Neural cell (in vitro differentiated cells): ENCODE results near the gene ARRB1. TPM values are rescaled to one million over a fixed set of nuclear protein-coding genes. Genes with fewer than 3 reads are reported as not detected.

Source experiments
- H2AFZ ChIP-seq: fragments of 200-600, 300-800 bp; sonication (generic), shearing (Covaris generic); 2 replicates; pipeline ENCODE4 v1.6.0; 2014; ENCODE audit warnings: low read depth, mild to moderate bottlenecking, antibody characterized with exemption, low read length, moderate library complexity
- H3F3A ChIP-seq: fragments of 200-600 bp; shearing (Covaris generic); 2 replicates; pipeline ENCODE4 v1.6.1; 2016; ENCODE audit warnings: mild to moderate bottlenecking, moderate library complexity, mixed read lengths, antibody characterized with exemption, low read length; ENCODE audit not compliant: insufficient read depth, poor library complexity, severe bottlenecking
- H3K27ac ChIP-seq: fragments of 200-600, 300-800 bp; sonication (generic), shearing (Covaris generic); 2 replicates; pipeline ENCODE4 v1.5.1; 2014; ENCODE audit warnings: mild to moderate bottlenecking, low read length, moderate library complexity
- H3K27me3 ChIP-seq: fragments of 300-800, 200-600 bp; sonication (generic), shearing (Covaris generic); 2 replicates; pipeline ENCODE4 v1.6.0; 2014; ENCODE audit warnings: mild to moderate bottlenecking, low read depth, low read length, moderate library complexity; ENCODE audit not compliant: insufficient read depth
- H3K36me3 ChIP-seq: fragments of 300-800, 200-600 bp; sonication (generic), shearing (Covaris generic); 2 replicates; pipeline ENCODE4 v1.5.1; 2014; ENCODE audit warnings: mild to moderate bottlenecking, antibody characterized with exemption, low read length, moderate library complexity; ENCODE audit not compliant: insufficient read depth
- H3K4me2 ChIP-seq: fragments of 300-800, 200-600 bp; sonication (generic), shearing (Covaris generic); 2 replicates; pipeline ENCODE4 v1.6.0; 2014; ENCODE audit warnings: mild to moderate bottlenecking, low read length
- H3K4me3 ChIP-seq: fragments of 300-800, 200-600 bp; sonication (generic), shearing (Covaris generic); 2 replicates; pipeline ENCODE4 v1.5.1; 2014; ENCODE audit warnings: mild to moderate bottlenecking, low read length, moderate library complexity
- H3K79me2 ChIP-seq: fragments of 200-600 bp; shearing (Covaris generic); replicated peaks from 2 replicates; pipeline ENCODE4 v1.6.0; 2014; ENCODE audit warnings: mild to moderate bottlenecking, low read length, moderate library complexity; ENCODE audit not compliant: insufficient read depth
- H3K9ac ChIP-seq: fragments of 300-800, 200-600 bp; sonication (generic), shearing (Covaris generic); 2 replicates; pipeline ENCODE4 v1.6.1; 2016; ENCODE audit warnings: mild to moderate bottlenecking, low read length, mixed read lengths
- H3K9me2 ChIP-seq: fragments of 200-600 bp; shearing (Covaris generic); 2 replicates; pipeline ENCODE4 v1.6.1; 2016; ENCODE audit warnings: mild to moderate bottlenecking, low read length, mixed read lengths; ENCODE audit not compliant: insufficient read depth
- H3K9me3 ChIP-seq: fragments of 200-600, 300-800 bp; sonication (generic), shearing (Covaris generic); 2 replicates; pipeline ENCODE4 v1.6.1; 2016; ENCODE audit warnings: mild to moderate bottlenecking, mixed run types, low read length, moderate library complexity, mixed read lengths
- H4K20me1 ChIP-seq: fragments of 200-600 bp; shearing (Covaris generic); 2 replicates; pipeline ENCODE4 v1.6.1; 2016; ENCODE audit warnings: mild to moderate bottlenecking, mixed run types; ENCODE audit not compliant: insufficient read depth
- CTCF ChIP-seq: fragments of 450-650 bp; IDR thresholded peaks from 2 replicates; pipeline ENCODE4 v1.5.1; 2014; ENCODE audit warnings: antibody characterized with exemption, mild to moderate bottlenecking, moderate library complexity; ENCODE audit not compliant: poor library complexity, severe bottlenecking
- EP300 ChIP-seq: fragments of 450-650 bp; conservative IDR thresholded peaks from 2 replicates; pipeline ENCODE4 v1.6.1; 2014; ENCODE audit warnings: antibody characterized with exemption, mild to moderate bottlenecking, moderate library complexity; ENCODE audit not compliant: poor library complexity, severe bottlenecking
- EZH2 ChIP-seq: fragments of 200-600, 300-800 bp; shearing (Covaris generic), sonication (generic); IDR thresholded peaks from 2 replicates; pipeline ENCODE4 v1.6.1; 2014; ENCODE audit warnings: antibody characterized with exemption, low read length, borderline replicate concordance, mild to moderate bottlenecking; ENCODE audit not compliant: insufficient read depth, poor library complexity, severe bottlenecking
- MXI1 ChIP-seq: fragments of 450-650 bp; conservative IDR thresholded peaks from 2 replicates; pipeline ENCODE4 v1.6.1; 2014; ENCODE audit warnings: antibody characterized with exemption, mild to moderate bottlenecking; ENCODE audit not compliant: poor library complexity, severe bottlenecking
- POLR2AphosphoS5 ChIP-seq: IDR thresholded peaks from 2 replicates; pipeline ENCODE4 v1.6.1; 2012
- RAD21 ChIP-seq: fragments of 450-650 bp; conservative IDR thresholded peaks from 2 replicates; pipeline ENCODE4 v1.6.1; 2014; ENCODE audit warnings: antibody characterized with exemption, mild to moderate bottlenecking, moderate library complexity
- REST ChIP-seq: IDR thresholded peaks from 2 replicates; pipeline ENCODE4 v1.6.1; 2012; ENCODE audit warnings: borderline replicate concordance
- SMC3 ChIP-seq: fragments of 450-650 bp; conservative IDR thresholded peaks from 2 replicates; pipeline ENCODE4 v1.6.1; 2014; ENCODE audit warnings: antibody characterized with exemption, mild to moderate bottlenecking, moderate library complexity; ENCODE audit not compliant: poor library complexity
- TAF1 ChIP-seq: IDR thresholded peaks from 2 replicates; pipeline ENCODE4 v1.6.1; 2012; ENCODE audit warnings: low read depth
- polyA plus RNA-seq: library from polyadenylated mRNA; depleted of rRNA; stranded (reverse); fragments of >200 nt; gene quantifications from 2 replicates; pipeline ENCODE4 v1.2.3, GENCODE V29; 2014

Gene ARRB1
- polyA plus RNA-seq, 1 donor from 2014 or later: 5.7 TPM

- Histone ChIP-seq H3K9me2 (no peaks in the 10 kb centered on the region), H3K9me3 (no peaks in the 10 kb centered on the region), H3F3A (no peaks in the 10 kb centered on the region), H3K79me2 (no peaks in the 10 kb centered on the region), H3K27me3 (no peaks in the 10 kb centered on the region), H3K4me2 (no peak overlapping the region), H3K27ac (no peak overlapping the region), H2AFZ (no peak overlapping the region), H3K4me3 (no peak overlapping the region), H4K20me1 (no peaks in the 10 kb centered on the region), H3K9ac (no peak overlapping the region), H3K36me3 (no peaks in the 10 kb centered on the region)
- no peak for TF ChIP-seq SMC3
- TF ChIP-seq CTCF: no peak
- no peak for TF ChIP-seq MXI1
- TF ChIP-seq EP300: no peak
- TF ChIP-seq EZH2: no peak
- TF ChIP-seq RAD21: no peak
- TF ChIP-seq TAF1: no peak
- TF ChIP-seq REST: no peak
- no peak for TF ChIP-seq POLR2AphosphoS5
Measured at GRCh38 chr11:75280770-75281468, 70.5 kb downstream of the ARRB1 start.

GRCh38 chr11:75280227-75280701 lies 71.2 kb downstream of the ARRB1 start:
- Histone ChIP-seq H3K9me2 (no peaks in the 10 kb centered on the region), H3K79me2 (no peaks in the 10 kb centered on the region), H3K4me3 (no peak overlapping the region), H2AFZ (no peak overlapping the region), H3K9ac (no peak overlapping the region), H3K4me2 (no peak overlapping the region), H3K27ac (no peak overlapping the region), H3K9me3 (no peaks in the 10 kb centered on the region), H3K36me3 (no peaks in the 10 kb centered on the region), H3K27me3 (no peaks in the 10 kb centered on the region), H4K20me1 (no peaks in the 10 kb centered on the region), H3F3A (no peaks in the 10 kb centered on the region)
- TF ChIP-seq REST (no peak), MXI1 (peak; percentile 22), RAD21 (peak; percentile 91), POLR2AphosphoS5 (no peak), TAF1 (no peak), EP300 (peak; percentile 23), CTCF (peak; percentile 96), SMC3 (peak; percentile 96), EZH2 (no peak)
